H1 (cell line): ENCODE data around the gene HDAC7. TPM values are rescaled to one million over a fixed set of nuclear protein-coding genes. Genes with fewer than 3 reads are reported as not detected.

ENCODE experiments used
- CTCF ChIA-PET: fragments of 300-600 bp; sonication (Branson Sonifier 250); formaldehyde crosslinking; loops from one replicate; lab custom pipeline; 2021; ENCODE audit not compliant: partially characterized antibody; lab: Charles Lee
- POLR2A ChIA-PET: fragments of 300-600 bp; sonication (Branson Sonifier 250); formaldehyde crosslinking; loops from one replicate; lab custom pipeline; 2021; ENCODE audit warnings: inconsistent platforms; ENCODE audit not compliant: partially characterized antibody; lab: Charles Lee
- DNase-seq, 2 experiments: peaks; one replicate each; pipeline versions ENCODE4 v3.0.0 to v3.0.0-alpha.2; 2010 to 2022; ENCODE audit warnings: low spot score in 2 of 2, low read depth in 1 of 2, mixed read lengths in 1 of 2
- FAIRE-seq: peaks from 2 replicates; lab custom pipeline; 2011; peaks lifted over from hg19 to GRCh38; lab: Jason Lieb, UNC
- H2AFZ ChIP-seq: 2 replicates; pipeline ENCODE4 v1.8.1; 2012; ENCODE audit warnings: low read length, inconsistent platforms
- H2AK5ac ChIP-seq: 2 replicates; pipeline ENCODE4 v1.6.1; 2013; ENCODE audit warnings: low read depth, low read length
- H2BK120ac ChIP-seq: replicated peaks from 2 replicates; pipeline ENCODE3; 2013; ENCODE audit warnings: low read depth, low read length, inconsistent platforms
- H2BK12ac ChIP-seq: 2 replicates; pipeline ENCODE4 v1.6.1; 2013; ENCODE audit warnings: low read depth, low read length
- H2BK15ac ChIP-seq: 2 replicates; pipeline ENCODE4 v1.6.1; 2013; ENCODE audit warnings: low read length
- H2BK20ac ChIP-seq: 2 replicates; pipeline ENCODE4 v1.6.1; 2013; ENCODE audit warnings: low read length
- H2BK5ac ChIP-seq: 2 replicates; pipeline ENCODE4 v1.6.1; 2013; ENCODE audit warnings: low read depth, low read length
- H3K14ac ChIP-seq: 2 replicates; pipeline ENCODE4 v1.6.1; 2013; ENCODE audit warnings: inconsistent platforms; ENCODE audit not compliant: insufficient read length
- H3K18ac ChIP-seq: 2 replicates; pipeline ENCODE4 v1.6.1; 2013; ENCODE audit warnings: low read length; ENCODE audit errors: extremely low read depth
- H3K23ac ChIP-seq: 2 replicates; pipeline ENCODE4 v1.6.1; 2013; ENCODE audit warnings: inconsistent platforms; ENCODE audit not compliant: insufficient read length
- H3K23me2 ChIP-seq: 2 replicates; pipeline ENCODE4 v1.6.1; 2013; ENCODE audit warnings: low read depth, low read length
- H3K27ac ChIP-seq: 2 replicates; pipeline ENCODE4 v1.6.1; 2011; ENCODE audit warnings: low read depth, low read length, inconsistent platforms
- H3K27me3 ChIP-seq, 4 experiments: replicated peaks in 1 of 4; 1 replicate in 1 of 4; 2 replicates in 3 of 4; pipeline versions ENCODE4 v1.6.1 to v1.8.1; 2011 to 2013; ENCODE audit warnings: low read length in 3 of 4, mild to moderate bottlenecking in 3 of 4, inconsistent platforms in 2 of 4, mixed read lengths in 2 of 4, moderate library complexity in 1 of 4; ENCODE audit not compliant: control insufficient read depth in 3 of 4, insufficient read depth in 3 of 4; ENCODE audit errors: extremely low read depth in 1 of 4
- H3K36me3 ChIP-seq, 4 experiments: 2 replicates each; pipeline versions ENCODE4 v1.6.1 to v1.8.1; 2011 to 2013; ENCODE audit warnings: mild to moderate bottlenecking in 4 of 4, low read length in 3 of 4, moderate library complexity in 2 of 4, control low read depth in 1 of 4, inconsistent platforms in 1 of 4; ENCODE audit not compliant: insufficient read depth in 4 of 4, control insufficient read depth in 2 of 4
- H3K4ac ChIP-seq: replicated peaks from 2 replicates; pipeline ENCODE3; 2013; ENCODE audit warnings: low read length, low read depth, mixed read lengths, inconsistent platforms; ENCODE audit not compliant: insufficient read length
- H3K4me1 ChIP-seq, 4 experiments: replicated peaks in 1 of 4; 1 replicate in 1 of 4; 2 replicates in 3 of 4; pipeline versions ENCODE4 v1.6.1 to v1.8.1; 2011 to 2013; ENCODE audit warnings: low read length in 3 of 4, inconsistent platforms in 2 of 4, mixed read lengths in 1 of 4; ENCODE audit not compliant: insufficient read depth in 4 of 4, control insufficient read depth in 3 of 4
- H3K4me2 ChIP-seq, 2 experiments: 2 replicates each; pipeline versions ENCODE4 v1.6.1 to v1.8.1; 2011 to 2013; ENCODE audit warnings: low read depth in 2 of 2, low read length in 2 of 2, control low read depth in 1 of 2, inconsistent platforms in 1 of 2, mild to moderate bottlenecking in 1 of 2; ENCODE audit not compliant: insufficient read depth in 1 of 2
- H3K4me3 ChIP-seq, 4 experiments: fragments of 200-600, 300-600 bp in 1 of 4; sonication (generic), shearing (Covaris generic), sonication (Bioruptor Twin) in 1 of 4; 2 replicates each; pipeline versions ENCODE4 v1.5.1 to v1.8.1; 2011 to 2016; ENCODE audit warnings: low read length in 4 of 4, low read depth in 3 of 4, control low read depth in 2 of 4, inconsistent platforms in 2 of 4, mild to moderate bottlenecking in 2 of 4, mixed read lengths in 1 of 4, moderate library complexity in 1 of 4; ENCODE audit not compliant: insufficient read depth in 2 of 4; ENCODE audit errors: extremely low read depth in 1 of 4
- H3K56ac ChIP-seq: replicated peaks from 2 replicates; pipeline ENCODE3; 2013; ENCODE audit warnings: low read depth, mild to moderate bottlenecking, mixed read lengths, low read length, inconsistent platforms; ENCODE audit not compliant: insufficient read length
- H3K79me1 ChIP-seq: 2 replicates; pipeline ENCODE4 v1.6.1; 2013; ENCODE audit warnings: low read depth, low read length, control low read depth
- H3K79me2 ChIP-seq, 2 experiments: 2 replicates each; pipeline versions ENCODE4 v1.6.1 to v1.8.1; 2012 to 2013; ENCODE audit warnings: low read length in 2 of 2, mild to moderate bottlenecking in 2 of 2, inconsistent platforms in 1 of 2; ENCODE audit not compliant: insufficient read depth in 2 of 2, control insufficient read depth in 1 of 2
- H3K9ac ChIP-seq, 4 experiments: replicated peaks in 1 of 4; 1 replicate in 1 of 4; 2 replicates in 3 of 4; pipeline versions ENCODE4 v1.6.1 to v1.8.1; 2011 to 2013; ENCODE audit warnings: low read depth in 3 of 4, low read length in 3 of 4, control low read depth in 2 of 4, mild to moderate bottlenecking in 2 of 4, moderate library complexity in 2 of 4, inconsistent platforms in 1 of 4; ENCODE audit errors: extremely low read depth in 1 of 4
- H3K9me3 ChIP-seq, 2 experiments: 2 replicates each; pipeline versions ENCODE4 v1.6.1 to v1.8.1; 2012 to 2013; ENCODE audit warnings: mild to moderate bottlenecking in 2 of 2, moderate library complexity in 2 of 2, control low read depth in 1 of 2, inconsistent platforms in 1 of 2, low read depth in 1 of 2, low read length in 1 of 2, mixed read lengths in 1 of 2; ENCODE audit not compliant: insufficient read depth in 2 of 2
- H4K20me1 ChIP-seq, 2 experiments: replicated peaks in 1 of 2; 2 replicates each; pipeline versions ENCODE3 to v1.8.1; 2011 to 2013; ENCODE audit warnings: inconsistent platforms in 2 of 2, low read length in 2 of 2, mild to moderate bottlenecking in 1 of 2; ENCODE audit not compliant: insufficient read depth in 2 of 2, control insufficient read depth in 1 of 2
- H4K5ac ChIP-seq: 2 replicates; pipeline ENCODE4 v1.6.1; 2013; ENCODE audit warnings: low read length, low read depth, mixed read lengths, inconsistent platforms; ENCODE audit not compliant: insufficient read length
- H4K8ac ChIP-seq: 2 replicates; pipeline ENCODE4 v1.8.0; 2013; ENCODE audit warnings: mild to moderate bottlenecking, moderate library complexity, low read length, inconsistent platforms; ENCODE audit not compliant: insufficient read depth; ENCODE audit errors: extremely low read depth
- H4K91ac ChIP-seq: replicated peaks from 2 replicates; pipeline ENCODE3; 2013; ENCODE audit warnings: low read length, mixed read lengths, inconsistent platforms; ENCODE audit not compliant: insufficient read length
- GTF2F1 ChIP-seq: IDR thresholded peaks from 2 replicates; pipeline ENCODE4 v1.6.1; 2012; ENCODE audit warnings: low read depth, low read length, improper control_type of control experiment, borderline replicate concordance
- WGBS, 2 experiments: shearing (Covaris generic) in 1 of 2; methylation state at CpG; one replicate each; pipeline versions ENCODE4 v1.1.6 to v1.1.7; 2013 to 2015; ENCODE audit warnings: low lambda C conversion rate in 2 of 2, mixed read lengths in 2 of 2, inconsistent platforms in 1 of 2, low coverage in 1 of 2, missing lambda C conversion rate in 1 of 2; ENCODE audit not compliant: insufficient replicate concordance in 2 of 2, insufficient coverage in 1 of 2, insufficient read length in 1 of 2; ENCODE audit errors: extremely low coverage in 1 of 2, missing lambda C conversion rate in 1 of 2; 5-methylcytosine and 5-hydroxymethylcytosine counted together
- polyA plus RNA-seq, 7 experiments: library from polyadenylated mRNA; depleted of rRNA in 3 of 7; stranded (reverse) in 5 of 7; unstranded in 2 of 7; fragments of >200 nt in 5 of 7; fragments of 200-250 nt in 2 of 7; gene quantifications; 1 replicate in 5 of 7; 2 replicates in 1 of 7; 4 replicates in 1 of 7; pipeline versions ENCODE4 v1.2.1 to v1.2.3, GENCODE V29; 2011 to 2013; ENCODE audit warnings: missing spikeins in 2 of 7, mixed read lengths in 2 of 7
- total RNA-seq: library from RNA; stranded (reverse); fragmentation: NEBNext Ultra II Directional; extraction: Animal tissue kit (Norgen Biotek cat#: 25700); gene quantifications from 2 replicates; pipeline ENCODE4 v1.2.1, GENCODE V29; 2021

The HDAC7 gene
- total and polyA plus RNA-seq, 2 of the 8 experiments (the other 6 are each of a cell fraction or from before 2014, with no cell fraction given) = 25.5 to 84.9 TPM

DNA sequence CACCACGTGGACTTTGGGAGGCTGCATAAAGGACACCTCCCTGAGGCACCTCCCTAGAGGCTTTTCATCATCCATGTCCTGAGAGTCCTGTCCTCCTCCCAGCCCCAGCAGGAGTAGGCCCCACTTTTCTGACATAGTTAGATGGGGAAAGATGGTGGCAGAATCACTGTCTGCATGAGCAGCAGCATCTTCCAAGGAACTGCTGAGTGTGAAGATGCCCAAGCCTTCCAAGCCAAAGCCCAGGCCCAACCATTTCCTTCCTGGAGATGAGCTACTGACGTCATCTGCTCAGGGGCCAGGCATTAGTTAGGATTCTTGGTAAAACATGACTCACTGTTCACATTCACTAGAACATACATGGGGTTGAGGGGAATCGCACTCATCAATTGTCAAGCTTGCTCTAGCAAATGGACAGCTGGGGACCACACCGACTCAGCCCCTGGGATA lies 47.8 kb upstream of the HDAC7 start:
- FAIRE-seq (no peak), DNase-seq (no peak)
- no peaks in the 10 kb centered on the region for H4K20me1 ChIP-seq
- no peaks in the 10 kb centered on the region for H3K9me3 ChIP-seq
- H4K91ac ChIP-seq = no peak overlapping the region
- H2AFZ ChIP-seq = no peak overlapping the region
- H3K27ac ChIP-seq = no peak overlapping the region
- H2BK12ac ChIP-seq = no peak overlapping the region
- no peaks in the 10 kb centered on the region for H3K79me1 ChIP-seq
- no peak overlapping the region for H4K8ac ChIP-seq
- H3K4ac ChIP-seq = no peak overlapping the region
- ChIA-PET CTCF (interaction anchor here (1.0 to 2.6 kb wide), 6 partner anchors 24 to 152 kb away, joined by 3 to 8 read pairs (median 4); partner anchors contain the start of gene VDR), POLR2A (interaction anchor here (0.7 to 1.0 kb wide), 2 partner anchors 19 to 37 kb away, joined by 3 read pairs; partner anchors contain the start of gene VDR)
- H3K36me3 ChIP-seq = no peaks in the 10 kb centered on the region
- no peak overlapping the region for H2BK5ac ChIP-seq
- H3K18ac ChIP-seq = no peak overlapping the region
- H4K5ac ChIP-seq = no peak overlapping the region
- H2AK5ac ChIP-seq = no peak overlapping the region
- no peak overlapping the region for H3K9ac ChIP-seq
- WGBS, 2 experiments = 76% methylated on average over 4 of the region's 4 CpGs; no CpG with 5 or more reads in 1 of the 2 experiments
- no peak overlapping the region for H3K4me3 ChIP-seq
- H3K56ac ChIP-seq = no peak overlapping the region
- H3K23me2 ChIP-seq = no peaks in the 10 kb centered on the region
- H2BK120ac ChIP-seq = no peak overlapping the region
- TF ChIP-seq GTF2F1 = no peak
- no peaks in the 10 kb centered on the region for H3K27me3 ChIP-seq
- no peak overlapping the region for H2BK20ac ChIP-seq
- no peak overlapping the region for H2BK15ac ChIP-seq
- no peaks in the 10 kb centered on the region for H3K79me2 ChIP-seq
- no peak overlapping the region for H3K23ac ChIP-seq
- no peaks in the 10 kb centered on the region for H3K4me1 ChIP-seq
- H3K4me2 ChIP-seq = no peak overlapping the region
- H3K14ac ChIP-seq = no peak overlapping the region
